GM23338 (cell line): ENCODE data around the gene PYGB.
A peak's percentile ranks its signal among the peaks of the same experiment; 100 is the strongest.

ENCODE experiments used
- CTCF ChIP-seq, 2 experiments: fragments of 200-600 bp in 1 of 2; sonication (generic) in 1 of 2; conservative IDR thresholded peaks; 2 replicates each; pipeline versions ENCODE4 v1.5.1 to v1.6.1; 2016 to 2017; ENCODE audit warnings: antibody characterized with exemption in 2 of 2, low read depth in 2 of 2, mild to moderate bottlenecking in 2 of 2, moderate library complexity in 1 of 2
- EZH2 ChIP-seq: fragments of 200-600 bp; sonication (generic); IDR thresholded peaks from one replicate; pipeline ENCODE4 v1.8.0; 2017; ENCODE audit warnings: antibody characterized with exemption, mild to moderate bottlenecking, low read depth; ENCODE audit not compliant: unreplicated experiment
- EZH2phosphoT487 ChIP-seq: fragments of 200-600 bp; sonication (generic); IDR thresholded peaks from one replicate; pipeline ENCODE4 v1.8.1; 2018; ENCODE audit warnings: antibody characterized with exemption; ENCODE audit not compliant: unreplicated experiment
- NANOG ChIP-seq: IDR thresholded peaks from 2 replicates; pipeline ENCODE4 v1.6.1; 2016; ENCODE audit warnings: antibody characterized with exemption, borderline replicate concordance
- POLR2AphosphoS5 ChIP-seq: IDR thresholded peaks from 2 replicates; pipeline ENCODE4 v1.6.1; 2016; ENCODE audit warnings: antibody characterized with exemption, low read depth
- REST ChIP-seq: IDR thresholded peaks from one replicate; pipeline ENCODE4 v1.6.1; 2018; ENCODE audit warnings: antibody characterized with exemption; ENCODE audit not compliant: unreplicated experiment

GRCh38 chr20:25289886-25290597 lies 42.2 kb downstream of the PYGB start:
- TF ChIP-seq EZH2 (no peak), NANOG (no peak), CTCF (conservative IDR thresholded peaks at IDR 0.05; ENCODE audit: low read depth in 2 of 2) (0 out of 4 replicates have a peak, but pooled peaks of 1 of the 2 experiments have one; percentile 22), EZH2phosphoT487 (no peak), REST (no peak), POLR2AphosphoS5 (no peak)
